ENCODE data around the gene ENDOV. TPM values are rescaled to one million over a fixed set of nuclear protein-coding genes. Genes with fewer than 3 reads are reported as not detected.

The ENDOV gene
- total and polyA plus RNA-seq, 2 donors from 2014 or later: 20.3 to 28.0 TPM

DNA sequence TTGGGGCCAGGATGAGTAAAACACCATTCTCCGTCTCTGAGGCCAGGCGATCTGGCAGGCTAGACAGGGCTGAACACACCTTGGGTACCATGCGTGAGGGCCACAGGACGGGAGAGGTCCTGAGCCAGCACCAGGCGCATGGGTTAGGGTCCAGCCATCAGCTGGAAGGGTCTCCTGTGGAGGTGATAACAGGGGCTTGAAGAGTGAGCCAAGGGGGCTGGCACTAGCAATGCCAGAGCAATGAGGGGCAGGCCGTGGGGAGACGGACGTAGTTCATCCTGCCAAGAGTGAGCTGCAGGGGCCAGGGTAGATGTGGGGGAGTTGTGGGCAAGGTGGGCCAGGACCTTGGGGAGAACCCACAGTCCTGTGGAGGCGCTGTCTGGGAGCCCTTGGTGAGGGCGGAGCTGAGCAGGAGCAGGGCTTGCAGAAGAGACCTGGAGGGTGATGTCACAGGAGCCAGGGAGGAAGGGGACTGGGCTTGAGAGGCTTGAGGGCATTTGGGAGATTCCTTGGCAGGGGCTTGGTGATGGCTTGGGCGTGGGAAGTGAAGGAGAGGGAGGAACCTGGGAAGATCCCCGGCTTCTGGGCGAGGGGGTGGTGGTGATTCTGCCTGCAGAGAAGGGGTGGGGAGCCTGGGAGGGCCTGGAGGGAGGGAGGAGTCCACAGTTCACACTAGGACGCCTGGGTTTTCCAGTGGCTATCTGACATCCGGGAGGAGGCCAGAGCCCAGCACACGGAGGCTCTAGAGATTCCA lies 67.8 kb downstream of the ENDOV start:
- Histone ChIP-seq H3K36me3 (ENCODE audit: control insufficient read depth in 2 of 3, insufficient read depth in 3 of 3, low read length in 3 of 3) (no peaks in the 10 kb centered on the region), H3K4me3 (ENCODE audit: low read length in 3 of 3) (no peak overlapping the region), H3K9me3 (ENCODE audit: control insufficient read depth in 2 of 3, insufficient read depth in 1 of 3, low read length in 3 of 3) (peaks cover 0 to 8% (median 0%) of the 10 kb centered on the region in 3 donors), H3K27me3 (ENCODE audit: control insufficient read depth, insufficient read depth, low read length) (peaks cover 21% of the 10 kb centered on the region), H3K27ac (ENCODE audit: low read depth in 2 of 2, low read length in 2 of 2) (no peak overlapping the region), H3K4me1 (ENCODE audit: control insufficient read depth in 2 of 3, insufficient read depth in 2 of 3, low read depth in 1 of 3, low read length in 3 of 3) (peaks cover 0 to 7% (median 0%) of the 10 kb centered on the region in 3 donors), H3K9ac (ENCODE audit: low read length in 3 of 3) (no peak overlapping the region)
- DNase-seq (peak in 1 of 5 donors; percentile 71), FAIRE-seq (no peak)
- no peak for TF ChIP-seq CTCF (IDR thresholded peaks at IDR 0.05; ENCODE audit: borderline replicate concordance, extremely low read depth, insufficient read depth)
- intact Hi-C loops (cut with DNase I): no loop called here

- DNase-seq: no peak
- Histone ChIP-seq H3K9me3 (ENCODE audit: control insufficient read depth in 2 of 3, insufficient read depth in 1 of 3, low read length in 3 of 3) (peaks cover 0 to 8% (median 0%) of the 10 kb centered on the region in 3 donors), H3K9ac (ENCODE audit: low read length in 3 of 3) (no peak overlapping the region), H3K36me3 (ENCODE audit: control insufficient read depth in 2 of 3, insufficient read depth in 3 of 3, low read length in 3 of 3) (no peaks in the 10 kb centered on the region), H3K27me3 (ENCODE audit: control insufficient read depth, insufficient read depth, low read length) (peaks cover 6% of the 10 kb centered on the region), H3K27ac (ENCODE audit: low read depth in 2 of 2, low read length in 2 of 2) (no peak overlapping the region), H3K4me1 (ENCODE audit: control insufficient read depth in 2 of 3, insufficient read depth in 2 of 3, low read depth in 1 of 3, low read length in 3 of 3) (no peaks in the 10 kb centered on the region), H3K4me3 (ENCODE audit: low read length in 3 of 3) (no peak overlapping the region)
- intact Hi-C loops (cut with DNase I): no loop called here
- FAIRE-seq: no peak
- no peak for TF ChIP-seq CTCF (IDR thresholded peaks at IDR 0.05; ENCODE audit: borderline replicate concordance, extremely low read depth, insufficient read depth)
Measured at GRCh38 chr17:80485846-80486245, 70.9 kb downstream of the ENDOV start.

- Histone ChIP-seq H3K4me1 (ENCODE audit: control insufficient read depth in 2 of 3, insufficient read depth in 2 of 3, low read depth in 1 of 3, low read length in 3 of 3) (no peaks in the 10 kb centered on the region), H3K4me3 (ENCODE audit: low read length in 3 of 3) (no peak overlapping the region), H3K9ac (ENCODE audit: low read length in 3 of 3) (no peak overlapping the region), H3K36me3 (ENCODE audit: control insufficient read depth in 2 of 3, insufficient read depth in 3 of 3, low read length in 3 of 3) (no peaks in the 10 kb centered on the region), H3K27ac (ENCODE audit: low read depth in 2 of 2, low read length in 2 of 2) (no peak overlapping the region), H3K9me3 (ENCODE audit: control insufficient read depth in 2 of 3, insufficient read depth in 1 of 3, low read length in 3 of 3) (peaks cover 0 to 8% (median 0%) of the 10 kb centered on the region in 3 donors), H3K27me3 (ENCODE audit: control insufficient read depth, insufficient read depth, low read length) (peaks cover under 1% of the 10 kb centered on the region)
- TF ChIP-seq CTCF (IDR thresholded peaks at IDR 0.05; ENCODE audit: borderline replicate concordance, extremely low read depth, insufficient read depth): no peak
- DNase-seq (no peak), FAIRE-seq (no peak)
- intact Hi-C loops (cut with DNase I): no loop called here
Measured at GRCh38 chr17:80486692-80487091, 71.7 kb downstream of the ENDOV start.

Data from kidney (tissue), 14 donors.